ENCODE measurements around the gene HBM.
"Not testable (repeated sequence)": the region's sequence is repeated elsewhere in the genome, so short reads cannot be mapped to it uniquely, and the experiment has no call there.

Gene HBM, protein sequence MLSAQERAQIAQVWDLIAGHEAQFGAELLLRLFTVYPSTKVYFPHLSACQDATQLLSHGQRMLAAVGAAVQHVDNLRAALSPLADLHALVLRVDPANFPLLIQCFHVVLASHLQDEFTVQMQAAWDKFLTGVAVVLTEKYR

DNA sequence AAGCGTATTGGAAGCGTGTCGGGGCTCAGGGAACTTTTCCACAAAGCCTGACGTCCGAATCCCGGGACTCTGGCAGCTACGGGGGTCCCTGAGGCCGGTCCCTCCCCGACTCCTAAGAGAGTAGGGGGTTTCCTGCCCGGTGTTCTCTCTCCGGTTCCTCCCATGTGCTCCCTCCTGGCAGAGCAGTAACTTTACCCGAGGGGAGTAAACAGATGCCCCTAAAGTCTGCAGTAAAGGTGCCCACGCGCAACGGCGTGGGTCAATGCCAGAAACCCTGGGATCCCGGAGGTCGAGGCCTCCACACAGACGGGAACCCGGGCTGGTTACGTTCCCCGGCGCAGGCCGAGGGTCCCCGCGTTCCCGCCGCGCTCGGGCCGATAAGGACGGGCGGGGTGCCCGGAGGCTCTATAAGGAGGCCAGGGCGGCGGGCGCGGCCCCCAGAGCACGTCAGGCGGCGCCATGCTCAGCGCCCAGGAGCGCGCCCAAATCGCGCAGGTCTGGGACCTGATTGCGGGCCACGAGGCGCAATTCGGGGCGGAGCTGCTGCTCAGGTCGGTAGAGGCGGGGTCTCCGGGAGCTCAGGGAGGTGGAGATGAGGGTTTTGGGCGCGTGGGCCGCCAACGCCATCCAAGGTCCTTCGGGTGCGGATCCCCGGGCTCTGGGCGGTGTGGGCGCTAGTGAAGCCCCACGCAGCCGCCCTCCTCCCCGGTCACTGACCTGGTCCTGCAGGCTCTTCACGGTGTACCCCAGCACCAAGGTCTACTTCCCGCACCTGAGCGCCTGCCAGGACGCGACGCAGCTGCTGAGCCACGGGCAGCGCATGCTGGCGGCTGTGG is at the start of gene HBM:
Gene HBM (plus strand): TSS at position 440 of the 836 bp plus-strand sequence. CDS start 20 bp downstream, at position 460.
- no peak for DNase-seq

DNA sequence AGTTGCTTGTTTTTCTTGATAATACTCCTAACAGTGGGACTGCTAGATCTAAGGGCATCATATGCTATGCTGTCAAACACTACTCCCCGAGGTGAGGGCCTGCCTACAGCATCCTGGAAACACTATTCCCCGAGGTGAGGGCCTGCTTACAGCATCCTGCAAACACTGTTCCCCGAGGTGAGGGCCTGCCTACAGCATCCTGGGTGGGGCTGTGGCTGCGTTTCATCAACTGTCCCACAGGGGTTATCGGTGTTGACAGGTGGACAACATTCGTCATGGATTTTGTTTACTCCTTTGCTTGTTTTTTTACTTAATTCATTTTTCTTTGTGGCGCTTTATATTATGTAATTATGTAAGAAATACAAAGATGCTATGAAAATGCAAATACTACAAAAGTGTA is 49.8 kb upstream of the HBM start:
- DNase-seq, result no peak

DNA sequence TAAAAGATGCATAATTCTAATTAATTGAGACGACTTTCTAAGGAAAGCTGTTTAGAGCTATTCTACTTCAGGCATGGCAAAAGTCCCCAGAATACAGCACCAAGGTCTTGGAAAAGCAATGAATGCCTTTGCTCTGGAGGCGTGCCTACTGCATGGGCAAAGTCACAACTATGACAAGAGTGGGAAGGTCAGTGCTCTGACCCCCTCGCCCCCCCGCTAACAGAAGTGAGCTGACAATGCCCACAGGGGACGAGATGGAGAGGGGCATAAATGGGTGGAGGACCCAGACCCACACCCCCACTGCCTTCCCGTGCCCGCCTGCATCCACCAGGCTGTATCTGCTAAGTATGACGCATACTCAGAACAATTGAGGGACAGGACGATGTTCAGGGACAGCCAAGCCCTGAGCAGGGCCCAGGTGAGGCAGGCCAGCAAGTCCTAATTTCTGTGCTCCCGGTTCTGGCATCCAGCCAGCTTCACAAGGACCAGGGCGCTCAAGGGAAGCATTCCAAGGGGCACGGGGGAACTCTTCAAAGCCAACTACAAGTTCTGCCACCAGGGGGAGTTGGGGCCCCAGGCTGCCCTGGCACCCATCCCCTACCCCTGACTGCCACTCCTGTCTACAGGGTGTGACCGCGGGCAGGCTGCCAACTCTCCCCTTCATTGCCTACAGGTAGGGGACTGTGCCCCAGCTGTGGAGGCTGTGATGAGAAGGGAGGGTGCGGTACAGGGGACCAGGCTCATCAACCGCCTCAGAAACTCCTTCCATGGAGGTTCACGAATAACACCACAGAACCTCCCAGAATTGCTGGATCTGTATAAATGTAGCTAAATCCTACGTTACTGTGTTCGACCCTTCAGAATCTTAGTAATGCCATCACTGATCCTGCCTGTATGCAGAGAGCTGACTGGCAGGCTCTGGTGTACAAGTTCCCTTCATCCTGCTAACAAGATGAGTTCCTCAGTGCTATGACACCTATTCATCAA is 48.1 kb upstream of the HBM start:
- DNase-seq, result peak; percentile 73 to 75

DNA sequence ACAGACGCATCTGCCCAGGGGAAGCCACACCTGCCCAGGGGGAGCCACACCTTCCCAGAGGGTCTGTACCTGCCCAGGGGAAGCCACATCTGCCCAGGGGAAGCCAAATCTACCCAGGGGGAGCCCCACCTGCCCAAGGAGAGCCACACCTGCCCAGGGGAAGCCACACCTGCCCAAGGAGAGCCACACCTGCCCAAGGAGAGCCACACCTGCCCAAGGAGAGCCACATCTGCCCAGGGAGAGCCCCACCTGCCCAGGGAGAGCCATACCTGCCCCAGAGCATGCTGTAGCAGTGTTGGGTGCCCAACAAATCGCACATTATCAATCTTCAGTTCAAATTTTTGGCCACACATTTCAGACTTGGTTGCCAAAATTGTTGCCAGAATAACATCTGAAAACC is 46.9 kb upstream of the HBM start:
- DNase-seq, result no peak

DNA sequence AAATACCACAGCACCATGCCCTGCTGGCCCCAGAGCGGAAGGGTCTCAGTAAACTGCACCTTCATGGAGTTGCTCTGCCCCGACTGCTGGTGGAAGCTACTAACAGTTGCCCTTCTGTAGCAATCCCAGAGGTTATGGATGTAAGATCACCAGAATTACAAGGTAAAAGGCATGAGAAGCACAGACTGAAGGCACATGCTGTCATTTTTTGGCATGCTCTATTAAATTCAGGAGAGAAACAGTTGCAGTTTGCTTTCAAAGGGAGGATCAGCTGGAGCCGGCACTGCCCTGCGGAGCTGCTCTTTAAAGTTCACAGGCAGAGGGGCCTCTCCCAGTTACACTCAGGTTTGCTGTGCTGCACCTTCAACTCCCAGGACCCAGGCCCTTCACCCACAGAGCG is 46.5 kb upstream of the HBM start:
- no peak for DNase-seq

DNA sequence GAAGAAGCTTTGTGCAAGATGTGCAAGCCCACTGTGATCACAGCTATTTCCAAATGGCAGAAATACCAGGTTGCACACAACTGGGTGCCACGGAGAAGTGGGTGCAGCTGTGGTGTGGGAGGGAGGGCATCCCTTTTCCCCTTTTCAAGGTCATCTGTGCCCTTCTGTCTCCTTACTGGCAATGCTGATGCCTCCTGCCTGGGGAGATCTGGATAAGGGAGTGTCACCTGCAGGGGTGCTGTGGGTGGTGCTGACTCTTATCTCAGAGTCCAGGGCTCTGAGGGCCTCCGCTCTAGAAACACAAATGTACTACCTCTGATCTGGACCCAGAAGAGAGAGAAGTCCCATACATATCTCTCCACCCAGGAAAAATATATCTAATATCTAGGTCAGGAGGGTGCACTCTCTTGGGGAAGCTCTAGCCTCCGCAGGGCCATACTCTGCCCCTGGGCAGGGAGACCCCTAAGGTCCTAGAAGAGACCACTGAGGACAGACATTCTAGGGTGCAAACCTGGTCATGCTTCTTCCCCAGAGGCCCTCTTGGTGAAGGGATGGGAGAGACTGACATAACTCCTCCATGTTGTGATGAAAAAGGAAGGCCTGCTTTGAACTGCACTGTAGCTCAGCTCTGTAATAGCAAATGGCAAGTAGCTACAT is 45.8 kb upstream of the HBM start:
- DNase-seq, result no peak

DNA sequence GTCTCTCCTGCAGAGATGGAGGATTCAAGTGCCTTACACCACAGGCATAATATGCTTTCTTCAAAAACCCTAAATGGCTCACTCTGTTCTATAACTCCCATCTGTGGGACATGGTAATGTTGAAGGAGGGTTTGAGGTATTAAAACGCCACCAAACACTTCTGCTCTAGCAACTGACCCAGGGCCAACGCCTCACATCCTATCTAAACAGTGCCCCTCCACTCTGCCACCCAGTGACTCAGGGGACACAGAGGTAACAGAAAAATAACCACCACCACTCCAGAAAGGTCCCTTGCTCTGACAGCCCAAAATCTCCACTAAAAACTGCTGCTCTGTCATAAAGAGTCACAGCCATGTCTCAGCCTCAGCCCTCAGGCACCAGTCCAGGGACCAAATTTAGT is 45.0 kb upstream of the HBM start:
- DNase-seq, result no peak

DNA sequence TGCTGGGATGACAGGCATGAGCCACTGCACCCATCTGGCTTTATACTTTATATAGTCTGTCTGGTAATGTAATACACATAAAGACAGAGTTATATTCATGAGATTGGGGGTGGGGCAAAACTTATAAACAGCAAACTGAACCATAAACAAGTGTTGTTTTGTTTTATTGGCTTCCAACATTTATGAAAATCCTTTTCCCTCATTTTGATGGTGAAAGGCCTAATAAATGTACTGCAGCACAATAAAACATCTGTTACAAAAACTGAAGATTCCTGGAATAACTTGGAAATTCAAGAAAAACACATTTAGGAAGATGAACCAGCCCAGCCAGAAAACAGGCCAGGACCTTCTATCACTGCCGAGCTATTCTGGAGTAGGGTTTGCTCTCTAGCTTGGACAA is 43.4 kb upstream of the HBM start:
- no peak for DNase-seq

DNA sequence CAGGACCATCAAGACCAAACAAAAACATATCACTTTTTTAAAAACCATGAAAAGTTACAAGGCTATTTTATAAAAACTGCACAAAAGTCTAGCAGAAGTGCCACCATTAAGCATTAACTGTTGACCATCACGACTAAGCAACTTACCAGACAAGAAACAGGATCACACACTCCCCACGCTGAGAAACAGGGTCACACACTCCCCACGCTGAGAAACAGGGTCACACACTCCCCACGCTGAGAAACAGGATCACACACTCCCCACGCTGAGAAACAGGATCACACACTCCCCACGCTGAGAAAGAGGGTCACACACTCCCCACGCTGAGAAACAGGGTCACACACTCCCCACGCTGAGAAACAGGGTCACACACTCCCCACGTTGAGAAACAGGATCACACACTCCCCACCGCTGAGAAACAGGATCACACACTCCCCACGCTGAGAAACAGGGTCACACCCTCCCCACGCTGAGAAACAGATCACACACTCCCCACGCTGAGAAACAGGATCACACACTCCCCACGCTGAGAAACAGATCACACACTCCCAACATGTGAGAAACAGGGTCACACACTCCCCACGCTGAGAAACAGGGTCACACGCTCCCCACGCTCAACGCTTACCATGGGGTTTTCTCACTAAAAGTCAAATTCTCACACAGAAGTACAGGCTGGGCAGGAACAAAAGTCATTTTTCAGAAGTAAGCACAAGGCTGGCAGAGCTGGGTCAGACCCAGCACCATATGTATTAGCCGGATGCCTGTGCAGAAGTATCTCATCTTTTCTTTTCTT is 42.0 kb upstream of the HBM start:
- not testable (repeated sequence) for DNase-seq

DNA sequence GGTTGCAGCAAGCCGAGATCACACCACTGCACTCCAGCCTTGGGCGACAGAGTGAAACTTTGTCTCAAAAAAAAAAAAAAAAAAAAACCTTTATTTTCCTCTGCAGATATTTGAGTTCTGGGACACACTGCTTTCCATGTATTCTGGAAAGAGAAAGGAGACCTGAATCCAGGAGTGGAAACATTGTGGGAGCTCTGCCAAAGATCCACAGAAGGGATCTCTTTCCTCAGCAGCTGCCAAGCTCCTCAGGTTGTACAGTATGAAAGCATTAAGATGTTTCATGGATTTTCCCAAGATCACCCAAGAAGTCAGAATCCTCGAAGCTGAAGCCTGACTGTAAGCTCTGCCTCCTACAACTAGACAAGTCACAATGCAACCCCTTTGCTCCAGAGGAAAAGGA is 40.8 kb upstream of the HBM start:
- no peak for DNase-seq

DNA sequence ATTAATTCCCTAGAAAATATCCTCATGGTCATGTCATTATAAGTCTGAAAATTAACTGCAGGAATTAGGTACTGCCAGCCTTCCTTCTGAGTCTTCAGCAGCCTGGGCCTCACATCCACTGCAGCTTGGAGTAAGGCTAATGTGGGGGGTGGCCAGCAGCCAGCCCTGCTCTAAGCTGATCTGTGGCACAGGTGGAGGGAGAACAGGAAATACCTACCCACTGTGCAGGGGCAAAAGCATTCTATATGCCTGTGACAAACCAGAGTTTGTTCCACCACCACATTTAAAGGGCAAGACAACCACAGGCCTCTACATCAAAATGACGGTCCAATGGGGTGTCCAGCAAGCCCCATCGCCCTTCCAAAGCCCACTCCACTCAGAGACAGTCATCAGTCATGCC is 36.7 kb upstream of the HBM start:
- no peak for DNase-seq

DNA sequence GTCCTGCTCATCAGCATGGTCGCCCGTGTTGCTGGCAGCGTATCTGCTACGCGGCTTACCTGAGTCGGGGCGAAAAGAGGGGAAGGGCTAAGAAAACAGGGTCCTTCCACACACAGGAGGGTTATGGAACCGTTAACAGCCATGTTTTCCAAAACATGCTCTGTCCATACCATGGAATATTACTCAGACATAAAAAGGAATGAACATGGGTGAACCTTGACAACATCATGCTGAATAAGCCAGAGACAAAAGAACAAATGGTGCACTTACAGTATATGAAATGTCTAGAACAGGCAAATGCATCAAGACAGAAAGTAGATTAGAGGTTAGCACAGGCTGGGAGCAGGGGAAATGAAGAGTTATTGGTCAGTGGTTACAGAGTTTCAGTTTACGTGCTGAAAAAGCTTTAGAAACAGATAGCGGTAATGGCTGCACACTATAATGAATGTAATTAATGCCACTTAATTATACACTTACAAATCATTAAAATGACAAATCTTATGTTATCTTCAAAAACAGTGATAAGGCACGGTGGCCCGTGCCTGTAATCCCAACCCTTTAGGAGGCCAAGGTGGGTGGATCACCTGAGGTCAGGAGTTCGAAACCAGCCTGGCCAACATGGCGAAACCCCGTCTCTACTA is 35.1 kb upstream of the HBM start:
- DNase-seq, result no peak

DNA sequence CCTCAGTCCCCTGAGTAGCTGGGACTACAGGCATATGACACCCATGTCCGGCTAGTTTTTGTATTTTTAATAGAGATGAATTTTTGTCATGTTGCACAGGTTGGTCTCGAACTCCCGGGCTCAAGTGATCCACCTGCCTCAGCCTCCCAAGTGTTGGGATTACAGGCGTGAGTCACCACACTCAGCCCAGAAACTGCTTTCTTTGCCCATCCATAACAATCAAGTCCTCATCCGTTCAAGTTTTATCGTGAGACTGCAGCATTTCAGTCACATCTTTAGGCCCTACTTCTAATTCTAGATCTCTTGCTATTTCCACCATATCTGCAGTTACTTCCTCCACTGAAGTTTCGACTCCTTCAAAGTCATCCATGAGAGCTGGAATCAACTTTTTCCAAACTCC is 33.7 kb upstream of the HBM start:
- DNase-seq, result no peak

DNA sequence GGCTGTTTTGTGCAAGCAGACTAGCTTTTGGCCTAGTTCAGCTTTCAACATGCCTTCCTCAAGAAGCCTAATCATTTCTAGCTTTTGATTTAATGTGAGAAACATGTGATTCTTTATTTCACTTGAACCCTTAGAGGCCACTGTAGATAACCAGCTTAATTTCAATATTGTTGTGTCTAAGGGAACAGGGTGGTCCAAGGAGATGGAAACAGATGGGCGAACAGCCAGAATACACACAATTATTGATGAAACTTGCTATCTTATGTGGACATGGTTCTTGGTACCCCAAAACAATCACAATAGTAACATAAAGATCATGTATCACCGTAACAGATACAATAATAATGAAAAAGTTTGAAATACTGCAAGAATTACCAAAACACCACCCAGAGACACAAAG is 32.1 kb upstream of the HBM start:
- DNase-seq, result no peak

DNA sequence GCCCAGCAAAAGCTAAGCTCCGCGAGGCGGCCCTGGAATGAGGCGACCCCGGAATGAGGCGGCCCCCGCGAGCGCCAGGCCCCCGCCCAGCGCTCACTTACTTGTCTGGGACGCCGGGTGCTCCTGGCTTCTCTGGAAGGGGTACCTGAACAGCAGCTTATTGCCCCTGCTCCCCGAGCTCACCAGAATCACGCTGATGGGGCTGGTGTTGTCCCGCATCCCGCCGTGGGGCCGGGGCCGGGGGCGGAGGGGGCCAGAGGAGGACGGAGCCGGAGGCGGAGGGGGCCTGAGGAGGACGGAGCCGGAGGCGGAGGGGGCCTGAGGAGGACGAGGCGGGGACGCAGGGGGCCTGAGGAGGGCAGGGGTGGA is 27.7 kb upstream of the HBM start:
- DNase-seq, result no peak

DNA sequence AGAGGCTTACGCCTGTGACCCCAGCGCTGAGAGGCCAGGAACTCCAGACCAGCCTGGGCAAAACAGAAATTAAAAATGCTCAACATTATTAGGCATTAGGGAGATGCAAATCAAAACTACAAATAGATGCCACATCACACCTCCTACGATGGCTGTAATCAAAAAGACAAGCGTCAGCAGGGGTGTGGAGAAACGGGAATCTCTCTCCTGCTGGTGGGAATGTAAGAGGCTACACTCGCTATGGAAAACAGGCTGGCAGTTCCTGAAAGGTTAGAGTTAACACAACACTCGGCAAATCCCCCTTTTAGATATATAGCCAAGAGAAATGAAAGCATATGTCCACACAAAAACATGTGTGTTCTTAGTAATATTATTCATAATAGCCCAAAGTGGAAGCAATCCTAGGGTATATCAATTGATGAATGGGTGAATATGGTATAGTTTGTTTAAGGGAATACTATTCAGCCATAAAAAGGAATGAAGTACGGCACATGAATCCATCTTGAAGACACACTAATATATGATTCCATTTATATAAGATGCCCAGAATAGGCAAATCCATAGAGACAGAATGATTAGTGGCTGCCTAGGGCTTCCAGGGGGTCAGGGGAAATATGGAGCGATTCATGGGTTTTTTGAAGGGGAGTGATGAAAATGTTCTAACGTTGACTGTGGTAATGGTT is 25.5 kb upstream of the HBM start:
- no peak for DNase-seq

DNA sequence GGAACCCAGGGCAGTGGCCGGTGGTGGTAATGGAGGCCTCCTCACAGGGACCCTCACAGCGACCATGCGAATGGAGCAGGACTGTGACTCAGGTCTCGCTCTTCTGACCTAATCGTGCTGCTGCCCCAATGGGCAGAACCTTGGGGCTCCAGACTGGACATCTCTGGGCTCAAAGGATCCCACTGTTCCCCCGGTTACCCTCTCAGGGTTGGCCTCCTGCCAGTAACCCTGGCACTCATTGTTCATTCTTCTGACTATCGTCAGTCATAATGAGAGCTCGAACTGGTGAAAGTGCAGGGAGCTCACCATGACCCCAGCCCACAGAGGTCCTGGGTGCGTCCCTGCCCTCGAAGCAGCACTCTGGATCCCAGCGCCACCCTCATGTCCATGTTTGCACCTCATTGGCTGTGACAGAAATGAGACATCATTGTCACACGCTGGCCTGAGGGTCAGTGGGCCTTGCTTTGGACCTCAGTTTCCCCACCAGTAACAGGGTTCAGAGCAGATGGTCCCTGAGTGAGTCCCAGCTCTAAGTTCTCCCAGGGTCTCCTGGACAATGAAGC is 23.3 kb upstream of the HBM start:
- no peak for DNase-seq

DNA sequence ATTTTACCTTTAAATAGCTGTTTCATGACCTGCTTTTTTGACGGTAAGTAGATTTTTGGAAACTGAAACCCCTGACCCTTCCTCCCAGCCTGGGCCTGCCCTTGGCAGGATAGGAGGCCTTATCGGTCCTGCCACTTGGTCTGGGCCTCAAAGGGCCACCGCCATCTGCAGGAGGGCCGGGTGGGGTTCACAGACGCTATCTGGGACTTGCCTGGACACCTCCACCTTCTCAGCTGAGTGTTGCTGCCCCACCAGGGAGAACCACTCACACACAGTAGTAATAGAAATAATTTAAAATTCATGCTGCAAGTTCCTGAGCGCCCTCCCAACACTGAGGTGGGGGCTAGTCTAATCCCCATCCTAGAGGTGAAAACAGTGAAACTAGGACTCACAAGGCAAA is 22.7 kb upstream of the HBM start:
- DNase-seq, result no peak

DNA sequence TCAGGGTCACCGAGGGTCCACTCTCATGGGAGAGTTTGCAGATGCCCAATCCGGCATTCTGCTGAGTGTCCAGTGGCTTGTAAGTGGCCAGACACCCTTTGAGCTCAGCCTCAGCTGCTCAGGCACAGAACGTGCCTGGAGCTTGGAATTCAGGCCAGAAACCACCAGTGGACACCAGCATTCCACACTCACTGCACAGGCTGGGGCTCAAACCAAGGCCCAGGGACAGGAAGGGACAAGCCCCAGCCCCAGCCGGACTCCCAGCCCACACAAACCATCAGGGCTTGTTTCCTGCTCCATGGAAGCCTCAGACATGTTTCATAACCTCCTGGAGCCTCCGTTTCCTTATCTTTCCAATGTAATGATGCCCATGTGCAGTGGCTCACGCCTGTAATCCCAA is 22.3 kb upstream of the HBM start:
- DNase-seq, result no peak

DNA sequence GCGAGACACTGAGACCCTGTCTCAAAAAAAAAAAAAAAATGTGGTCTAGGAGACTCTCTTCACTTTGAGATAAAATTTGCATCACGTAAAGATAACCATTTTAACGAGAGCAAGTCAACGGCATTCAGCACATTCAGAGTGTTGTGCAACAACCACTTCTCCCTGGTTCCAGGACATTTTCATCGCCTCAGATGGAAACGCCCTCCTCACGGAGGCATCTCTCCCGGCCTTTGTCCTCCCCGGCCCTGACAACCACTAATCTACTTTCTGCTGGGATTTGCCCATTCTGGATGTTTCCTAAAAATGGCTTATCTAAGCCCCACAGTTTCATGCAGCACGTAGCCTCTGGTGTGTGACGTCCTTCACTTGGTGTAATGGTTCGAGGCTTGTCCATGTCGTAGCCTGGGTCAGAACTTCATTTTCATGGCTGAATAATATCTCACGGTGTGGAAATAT is 21.0 kb upstream of the HBM start:
- no peak for DNase-seq

DNA sequence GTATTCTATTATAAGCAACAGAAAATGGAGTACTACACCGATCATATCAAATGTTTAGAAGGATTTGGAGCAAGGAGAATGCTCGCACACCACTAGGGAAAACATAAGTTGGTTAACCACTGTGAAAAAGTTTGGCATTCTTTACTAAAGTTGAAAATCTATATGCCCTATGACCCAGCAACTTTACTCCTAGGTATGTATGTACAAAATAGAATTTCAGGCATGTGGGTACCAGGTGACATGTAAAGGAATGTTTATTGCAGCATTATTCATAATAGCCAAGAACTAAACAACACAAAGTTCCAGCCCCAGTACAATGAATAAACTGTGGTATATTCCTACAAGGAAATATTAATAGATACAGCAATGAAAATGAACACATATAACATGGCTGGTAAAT is 19.1 kb upstream of the HBM start:
- no peak for DNase-seq
